ENCODE data around the gene ARPC5L.
"Not testable (repeated sequence)": the region's sequence is repeated elsewhere in the genome, so short reads cannot be mapped to it uniquely, and the experiment has no call there.

The ARPC5L gene

DNA sequence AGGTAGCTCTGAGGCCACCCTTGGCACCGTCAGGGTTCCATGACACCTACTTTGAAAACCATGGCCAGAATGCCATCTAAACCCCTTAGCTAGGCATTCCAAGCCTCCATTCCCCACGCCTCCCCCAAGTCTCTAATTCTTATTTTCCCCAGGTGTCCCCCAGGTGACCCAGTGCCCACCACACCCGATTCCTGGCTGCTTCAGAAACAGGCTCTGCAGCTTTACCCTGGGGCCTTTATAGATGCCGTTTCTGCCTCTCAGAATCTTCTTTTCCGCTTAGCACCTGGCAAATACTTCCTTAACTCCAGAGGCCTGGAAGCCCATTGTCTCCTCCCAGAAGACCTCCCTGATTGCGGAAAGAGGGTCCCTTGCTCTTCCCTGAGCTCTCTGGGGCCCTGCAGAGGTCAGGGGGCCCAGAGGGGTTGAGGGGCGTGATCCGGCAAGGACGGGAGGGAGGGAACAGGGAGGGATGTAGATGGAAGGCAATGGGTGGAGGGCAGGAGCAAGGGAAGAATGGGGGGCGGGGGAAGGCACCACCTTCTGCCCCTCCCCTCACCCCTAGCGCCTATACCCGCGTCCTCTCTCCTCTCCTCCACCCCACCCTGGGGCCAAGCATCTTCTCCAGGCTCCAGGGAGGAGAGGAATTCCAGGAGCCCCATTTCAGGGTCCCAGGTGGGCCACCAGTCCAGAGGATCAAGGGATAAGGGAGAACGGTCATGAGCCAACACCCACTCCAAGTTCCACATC is 20.7 kb upstream of the ARPC5L start:
- no peak for DNase-seq

DNA sequence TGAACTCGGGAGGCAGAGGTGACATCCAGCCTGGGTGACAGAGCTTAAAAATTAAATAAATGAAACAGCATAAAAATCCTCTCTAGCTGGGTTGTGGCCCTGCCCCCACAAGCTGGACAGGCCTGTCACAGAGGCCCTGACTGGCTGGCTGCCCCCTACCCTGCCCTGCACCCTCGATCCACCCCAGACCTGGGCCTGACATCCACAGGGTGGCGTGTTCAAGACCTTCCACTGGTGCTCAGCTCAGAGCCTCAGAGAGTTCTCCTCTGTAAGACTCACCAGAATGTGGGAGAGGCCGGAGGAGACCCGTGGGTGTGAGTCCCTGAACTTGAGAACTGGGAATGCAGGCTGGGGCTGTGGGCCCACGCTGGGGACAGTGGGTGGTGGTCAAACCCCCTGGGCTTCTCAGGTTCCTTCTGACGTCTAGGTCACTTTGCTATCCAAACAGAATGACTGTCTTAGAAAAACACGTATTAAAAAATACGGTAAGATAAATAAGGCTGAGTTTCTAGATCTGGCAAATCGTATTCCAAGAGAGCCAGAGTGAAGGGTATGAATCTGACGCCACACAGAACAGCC is 18.4 kb upstream of the ARPC5L start:
- DNase-seq: no peak

- no peak for DNase-seq
Measured at GRCh38 chr9:124844291-124844690, 17.6 kb upstream of the ARPC5L start.

DNA sequence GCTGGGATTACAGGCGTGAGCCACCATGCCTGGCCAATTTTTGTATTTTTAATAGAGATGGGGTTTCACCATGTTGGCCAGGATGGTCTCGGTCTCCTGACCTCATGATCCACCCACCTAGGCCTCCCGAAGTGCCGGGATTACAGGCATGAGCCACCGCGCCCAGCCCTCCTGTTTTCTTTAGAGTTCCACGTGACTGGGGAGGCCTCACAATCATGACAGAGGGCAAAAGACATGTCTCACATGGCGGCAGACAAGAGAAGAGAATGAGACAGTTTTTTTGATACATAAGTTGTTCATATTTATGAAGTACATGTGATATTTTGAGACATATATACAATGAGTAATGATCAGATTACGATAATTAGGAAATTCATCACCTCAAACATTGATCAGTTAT is 15.5 kb upstream of the ARPC5L start:
- not testable (repeated sequence) for DNase-seq

- DNase-seq: no peak
Measured at GRCh38 chr9:124846969-124847368, 15.0 kb upstream of the ARPC5L start.

- no peak for DNase-seq
Measured at GRCh38 chr9:124849801-124850200, 12.1 kb upstream of the ARPC5L start.

- DNase-seq: no peak
Measured at GRCh38 chr9:124852121-124852828, 9.7 kb upstream of the ARPC5L start.

DNA sequence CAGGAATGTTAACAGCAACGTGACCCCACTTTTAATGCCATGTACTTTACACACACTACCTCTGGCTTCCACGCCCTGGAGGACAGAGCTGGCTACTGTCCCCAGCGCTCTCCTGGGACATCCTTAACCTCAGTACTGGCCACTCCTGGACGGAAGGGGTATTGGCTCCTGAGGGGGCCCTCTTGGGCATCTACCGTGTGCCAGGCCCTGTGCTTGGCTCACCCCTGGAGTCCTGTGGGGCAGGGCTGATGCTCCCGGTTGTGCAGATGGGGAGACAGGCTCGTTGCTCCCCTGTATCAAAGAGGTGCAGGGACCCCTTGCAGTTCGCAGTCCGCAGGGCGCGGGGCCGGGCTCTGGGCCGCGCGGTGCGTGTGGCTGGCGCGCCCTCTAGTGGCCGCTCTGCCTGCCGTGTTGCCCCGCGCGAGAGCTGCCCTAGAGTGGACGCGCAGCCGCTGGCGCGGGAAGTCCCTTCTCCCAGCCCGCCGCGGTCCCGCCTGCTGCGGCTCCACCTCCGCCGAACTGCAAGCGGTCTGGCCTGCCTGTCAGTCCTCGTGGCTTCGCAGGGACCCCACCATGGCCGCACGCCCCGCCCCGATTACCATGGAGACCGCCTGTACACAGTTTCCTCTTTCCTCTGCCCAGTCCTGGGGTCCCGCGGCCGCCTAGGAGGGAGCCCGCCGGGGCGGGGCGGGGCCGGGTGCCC is 8.9 kb upstream of the ARPC5L start, which contains the start of gene WDR38:
WDR38 (plus strand) TSS at position 632 of the 703 bp plus-strand sequence. CDS start 72 bp downstream, outside the sequence.
- DNase-seq: peak; percentile 90

DNA sequence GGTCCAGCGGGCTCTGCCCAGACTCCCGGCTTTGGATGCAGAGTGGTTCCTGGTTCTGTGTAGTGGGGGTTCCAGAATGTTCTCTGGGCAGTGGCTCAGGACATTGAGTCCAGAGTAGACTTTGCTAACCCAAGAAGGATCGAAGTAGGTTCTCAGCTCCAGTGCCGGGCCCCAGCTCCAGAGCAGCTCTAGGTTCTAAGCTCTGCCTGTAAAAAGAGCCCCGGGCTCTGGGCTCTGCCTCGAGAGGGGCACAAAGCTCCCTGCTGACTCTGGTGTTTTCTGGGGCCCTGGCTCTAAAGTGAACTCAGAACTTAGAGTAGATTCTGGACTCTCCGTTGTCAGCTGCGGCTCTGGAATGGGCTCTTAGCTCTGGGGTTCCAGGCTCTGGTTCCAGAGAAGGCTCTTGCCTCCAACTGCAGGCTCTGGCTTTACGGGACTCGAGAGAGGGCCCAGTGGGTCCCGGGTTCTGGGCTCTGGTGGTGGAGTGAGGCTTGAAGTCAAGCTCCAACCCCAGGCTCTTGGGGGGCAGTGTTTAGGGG is 8.3 kb upstream of the ARPC5L start:
- no peak for DNase-seq

DNA sequence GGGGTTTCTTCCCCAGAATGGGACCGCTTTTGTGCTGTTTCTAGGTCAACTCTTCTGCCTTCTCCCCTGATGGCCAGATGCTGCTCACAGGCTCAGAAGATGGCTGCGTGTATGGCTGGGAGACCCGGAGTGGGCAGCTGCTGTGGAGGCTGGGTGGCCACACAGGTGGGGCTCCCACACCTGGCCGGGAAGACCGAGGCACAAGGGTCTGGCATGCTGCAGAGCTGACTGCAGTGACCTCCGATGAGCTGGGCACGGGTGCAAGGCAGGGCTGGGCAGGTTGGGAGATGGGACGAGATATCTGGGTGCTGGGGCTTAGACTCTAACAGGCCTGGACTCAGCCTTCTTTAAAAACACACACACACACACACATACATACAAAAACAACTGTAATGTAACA is 7.8 kb upstream of the ARPC5L start:
- DNase-seq: no peak

DNA sequence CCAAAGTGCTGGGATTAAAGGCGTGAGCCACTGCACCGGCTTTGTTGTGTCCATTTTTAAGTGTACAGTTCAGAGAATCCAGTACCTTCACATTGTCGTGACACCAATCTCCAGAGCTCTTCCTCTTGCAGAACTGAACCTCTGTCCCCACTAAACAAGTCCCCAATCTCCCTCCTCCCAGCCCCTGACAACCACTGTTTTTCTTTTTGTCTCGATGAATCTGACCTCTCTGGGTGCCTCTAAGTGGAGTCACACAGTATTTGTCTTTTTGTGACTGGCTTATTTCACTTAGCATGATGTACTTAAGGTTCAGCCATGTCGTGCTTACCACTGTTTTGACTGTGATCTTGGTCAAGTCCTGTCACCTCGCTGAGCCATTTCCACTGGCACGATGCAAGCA is 7.1 kb upstream of the ARPC5L start:
- no peak for DNase-seq

DNA sequence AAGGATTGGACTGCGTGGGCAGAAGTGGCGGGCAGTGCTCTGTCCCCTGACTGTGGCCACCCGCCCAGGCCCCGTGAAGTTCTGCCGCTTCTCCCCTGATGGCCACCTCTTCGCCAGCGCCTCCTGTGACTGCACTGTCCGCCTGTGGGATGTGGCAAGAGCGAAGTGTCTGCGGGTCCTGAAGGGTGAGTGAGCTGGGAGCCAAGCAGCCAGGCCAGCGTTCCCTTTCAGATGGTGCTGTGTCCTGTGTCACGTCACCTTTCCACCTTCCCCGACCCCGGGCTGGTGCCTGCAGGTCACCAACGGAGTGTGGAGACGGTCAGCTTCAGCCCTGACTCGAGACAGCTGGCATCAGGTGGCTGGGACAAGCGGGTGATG is 6.4 kb upstream of the ARPC5L start:
- DNase-seq: no peak

DNA sequence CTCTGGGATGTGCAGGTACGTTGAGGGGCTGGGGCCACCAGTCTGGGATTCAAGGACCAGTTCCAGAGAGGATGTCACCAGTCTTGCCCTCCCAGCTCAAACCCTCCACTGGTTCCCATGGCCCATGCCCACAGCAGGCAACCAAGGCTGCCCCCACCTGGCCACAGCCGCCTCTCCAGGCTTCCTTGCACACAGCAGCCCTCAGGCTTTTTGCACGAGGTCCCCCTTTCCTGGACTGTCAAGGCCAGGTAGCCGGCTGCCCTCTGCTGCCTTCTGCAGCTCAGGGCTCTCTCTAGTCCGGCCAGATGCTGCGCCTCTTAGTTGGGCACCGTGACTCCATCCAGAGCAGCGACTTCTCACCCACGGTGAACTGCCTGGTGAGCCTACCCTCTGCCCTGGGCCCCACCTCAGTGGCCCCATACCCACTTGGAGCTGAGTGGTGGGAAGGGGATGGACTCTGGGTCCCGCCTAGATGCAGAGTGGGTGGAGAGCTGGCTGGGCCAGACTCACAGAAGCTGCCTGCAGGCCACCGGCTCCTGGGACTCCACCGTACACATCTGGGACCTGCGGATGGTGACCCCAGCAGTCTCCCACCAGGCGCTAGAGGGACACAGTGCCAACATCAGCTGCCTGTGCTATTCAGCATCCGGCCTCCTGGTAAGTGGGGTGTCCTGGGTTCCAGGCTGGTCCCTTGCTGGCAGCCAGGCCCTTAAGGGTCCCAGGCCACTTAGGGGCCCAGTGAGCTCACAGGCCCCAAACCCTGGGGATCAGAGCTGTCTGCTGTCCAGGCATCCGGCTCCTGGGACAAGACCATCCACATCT is 5.8 kb upstream of the ARPC5L start:
- DNase-seq: no peak

DNA sequence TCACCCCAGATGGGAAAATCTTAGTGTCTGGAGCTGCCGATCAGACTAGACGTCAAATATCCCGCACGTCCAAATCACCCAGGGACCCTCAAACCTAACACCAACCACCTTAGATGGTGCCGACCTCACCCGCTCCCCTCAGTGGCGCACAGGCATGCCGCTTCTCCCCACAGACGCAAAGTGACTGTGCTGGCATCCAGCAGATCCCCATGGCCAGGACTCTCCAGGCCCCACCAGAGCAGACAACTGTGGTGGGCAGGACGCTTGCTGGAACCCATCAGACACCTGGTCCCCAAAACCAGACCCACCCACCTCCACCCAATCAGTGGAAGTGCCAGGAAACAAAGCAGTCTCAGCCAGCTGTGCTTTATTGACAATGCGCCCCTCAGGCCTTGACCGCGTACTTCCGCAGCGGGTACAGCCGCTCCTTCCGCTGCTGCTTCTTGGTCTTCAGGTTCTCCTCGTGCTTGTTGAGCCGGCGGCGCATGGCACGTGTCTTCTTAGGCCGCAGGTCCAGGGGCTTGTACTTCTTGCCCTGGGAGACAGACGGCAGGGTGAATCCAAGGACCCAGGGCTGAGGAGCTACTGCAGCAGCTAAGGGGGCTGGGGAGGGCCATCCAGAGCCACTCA is 4.3 kb upstream of the ARPC5L start:
- DNase-seq: no peak

- no peak for DNase-seq
Measured at GRCh38 chr9:124858330-124859046, 3.4 kb upstream of the ARPC5L start.

DNA sequence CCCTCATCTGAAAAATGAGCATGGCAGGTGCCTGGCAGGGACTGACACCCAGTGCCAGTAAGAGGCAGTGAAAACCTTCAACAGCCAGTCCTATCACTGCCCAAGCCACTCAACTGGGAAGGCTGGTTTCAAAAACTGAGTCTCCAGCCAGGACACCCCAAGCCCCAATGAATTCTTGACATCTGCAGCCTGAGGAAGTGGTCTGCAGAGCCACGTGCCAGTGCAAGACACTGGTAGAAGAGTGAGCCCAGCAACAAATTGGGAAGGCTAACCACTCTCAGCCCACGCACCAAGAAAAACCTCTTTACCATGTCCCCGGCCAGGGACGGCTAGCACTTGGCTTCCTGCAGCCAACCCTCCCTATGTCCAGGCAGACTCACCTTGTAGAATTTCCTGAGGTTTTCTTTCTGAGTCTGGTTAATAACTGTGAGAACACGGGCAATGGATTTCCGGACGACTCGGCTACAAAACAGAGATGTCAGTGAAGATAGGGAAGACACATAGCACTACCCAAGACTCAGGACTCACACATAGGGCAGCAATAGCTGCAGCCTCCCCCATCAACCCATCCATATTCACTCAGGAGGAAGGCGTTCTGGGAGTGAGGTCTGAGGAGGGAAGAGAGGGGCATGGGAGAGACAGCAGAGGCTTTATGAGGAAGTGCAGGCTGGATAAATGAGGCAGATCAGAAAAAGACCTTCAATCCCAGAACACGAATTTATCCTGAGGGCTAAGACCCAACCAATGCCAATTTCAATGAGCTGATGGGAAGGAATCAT is 1.9 kb upstream of the ARPC5L start:
- no peak for DNase-seq

DNA sequence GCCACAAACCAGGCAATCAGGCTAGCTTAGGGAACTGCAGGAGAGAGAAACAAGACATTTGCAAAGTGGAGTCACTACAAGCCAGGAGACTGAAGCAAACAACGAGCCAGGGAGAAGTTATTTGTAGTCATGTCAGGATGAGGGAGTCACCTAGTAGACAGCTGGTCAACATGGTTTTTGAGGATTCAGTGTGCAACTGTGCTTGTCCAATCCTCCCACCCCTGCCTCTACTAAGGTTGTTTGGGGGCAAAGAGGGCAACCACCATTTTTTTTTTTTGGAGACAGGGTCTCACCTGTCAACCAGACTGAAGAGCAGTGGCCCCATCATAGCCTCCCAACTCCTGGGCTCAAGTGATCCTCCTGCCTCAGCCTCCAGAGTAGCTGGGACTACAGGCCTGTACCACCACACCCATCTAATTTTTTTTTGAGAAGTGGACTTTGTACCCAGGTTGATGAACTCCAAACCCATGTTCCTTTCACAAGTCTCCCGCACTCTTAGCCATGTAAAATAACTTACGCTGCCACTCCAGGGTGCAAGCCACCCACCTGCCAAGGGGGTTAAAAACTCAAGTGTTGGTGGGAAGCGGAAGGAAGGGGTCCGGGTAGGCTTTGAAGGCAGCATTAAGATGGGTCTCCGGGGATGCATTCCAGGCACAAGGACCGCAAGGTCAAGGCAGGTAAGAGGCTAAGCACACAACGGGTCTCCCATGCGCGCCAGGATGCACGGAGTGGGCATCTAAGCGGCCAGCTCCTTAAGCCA is 1.2 kb upstream of the ARPC5L start:
- DNase-seq: no peak

- peak; percentile 66 for DNase-seq
Measured at GRCh38 chr9:124863371-124863871, 1.5 kb downstream of the ARPC5L start.
